Stimulated activated effector memory CD8-positive, alpha-beta T cell treated with anti-CD3 and anti-CD28 coated beads, Interleukin-12 subunit alpha, Interleukin-12 subunit beta, amount 100 ng/mL, for 72 hours (primary cell): ENCODE measurements around the gene KLHL36.
"Not testable (repeated sequence)": the region's sequence is repeated elsewhere in the genome, so short reads cannot be mapped to it uniquely, and the experiment has no call there.

Experiments
- ATAC-seq: fragments of 150-1000 bp; cut with Tn5 transposase; 2 replicates; pipeline ENCODE4 v1.10.0; 2021
- DNase-seq, 2 donors: peaks; one replicate each; pipeline ENCODE4 v3.0.0; 2021 to 2022; ENCODE audit warnings: low spot score in 2 of 2
- H3K27ac Mint-ChIP-seq: one replicate; pipeline ENCODE4 v1.8.0; 2022; ENCODE audit warnings: mild to moderate bottlenecking, mixed read lengths
- H3K36me3 Mint-ChIP-seq: one replicate; pipeline ENCODE4 v1.8.0; 2022; ENCODE audit warnings: mild to moderate bottlenecking, mixed read lengths
- H3K4me1 Mint-ChIP-seq: one replicate; pipeline ENCODE4 v1.8.0; 2022; ENCODE audit warnings: mixed read lengths
- H3K4me3 Mint-ChIP-seq: one replicate; pipeline ENCODE4 v1.8.0; 2022; ENCODE audit warnings: mild to moderate bottlenecking, mixed read lengths
- H3K9me3 Mint-ChIP-seq: one replicate; pipeline ENCODE4 v1.8.0; 2022; ENCODE audit warnings: mixed read lengths

Gene KLHL36

DNA sequence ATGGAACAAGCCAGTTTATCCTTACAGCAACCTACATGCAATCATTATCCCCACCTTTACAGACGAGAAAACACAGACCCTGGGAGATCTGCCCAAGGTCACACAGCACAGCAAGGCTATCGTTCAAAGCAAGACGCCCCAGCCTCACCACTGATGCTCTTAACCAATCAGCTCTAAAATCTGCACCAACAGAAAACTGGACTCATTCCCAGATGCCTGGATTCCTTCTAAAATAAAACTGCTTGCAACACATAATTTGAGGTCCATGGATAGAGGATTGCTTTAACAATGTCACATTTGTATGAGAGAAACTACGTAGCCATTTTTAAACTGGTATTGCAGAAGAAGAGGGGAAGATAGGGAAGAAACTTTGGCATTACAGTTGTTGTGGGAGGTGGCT lies 37.3 kb upstream of the KLHL36 start:
- H3K36me3 Mint-ChIP-seq = peaks cover 49% of the 10 kb centered on the region
- H3K4me1 Mint-ChIP-seq = peaks cover 85% of the 10 kb centered on the region
- peak overlapping the region; percentile 49 for H3K4me3 Mint-ChIP-seq

GRCh38 chr16:84612686-84613085 lies 35.6 kb upstream of the KLHL36 start:
- Mint-ChIP-seq H3K27ac (no peak overlapping the region), H3K4me3 (no peak overlapping the region), H3K4me1 (peaks cover 84% of the 10 kb centered on the region), H3K36me3 (peaks cover 55% of the 10 kb centered on the region), H3K9me3 (no peaks in the 10 kb centered on the region)
- ATAC-seq (no peak), DNase-seq (no peak)

More for the DNA sequence above, 37.3 kb upstream of the KLHL36 start:
- ATAC-seq (no peak), DNase-seq (no peak)
- Mint-ChIP-seq H3K27ac (no peak overlapping the region), H3K9me3 (no peaks in the 10 kb centered on the region)

DNA sequence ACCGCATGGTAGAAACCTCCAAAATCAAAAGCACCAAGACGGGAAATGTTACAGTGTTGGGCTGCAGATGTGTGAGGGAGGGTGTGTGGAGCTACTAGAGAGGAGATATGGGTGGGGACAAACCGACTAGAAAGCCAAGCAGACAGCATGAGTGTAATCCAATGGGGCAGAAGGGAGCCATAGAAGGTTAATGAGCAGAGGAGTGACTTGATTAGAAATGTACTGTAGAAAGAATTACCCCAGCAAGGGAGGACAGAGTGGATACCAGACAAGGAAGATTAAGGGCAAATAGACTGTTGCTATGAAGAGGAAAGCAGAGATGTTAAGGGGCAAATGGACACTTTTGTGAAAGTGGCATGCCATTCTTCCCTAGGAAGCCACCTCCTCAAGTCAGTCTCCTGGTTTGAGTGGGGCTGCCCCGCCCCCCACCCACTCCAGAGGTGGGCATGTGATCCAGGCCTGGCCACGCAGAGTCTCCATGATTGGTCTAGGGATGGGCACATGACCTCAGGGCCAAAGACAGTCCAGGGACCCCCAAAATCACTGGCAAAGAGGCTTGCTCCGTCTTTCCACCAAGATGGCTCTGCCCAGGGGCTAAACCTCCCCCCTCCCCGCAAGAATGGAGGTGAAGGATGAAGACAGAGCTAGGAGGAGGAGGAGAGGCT lies 34.8 kb upstream of the KLHL36 start:
- DNase-seq = no peak
- H3K9me3 Mint-ChIP-seq = no peaks in the 10 kb centered on the region
- H3K36me3 Mint-ChIP-seq = peaks cover 56% of the 10 kb centered on the region
- H3K4me3 Mint-ChIP-seq = peak overlapping the region; percentile 92
- peak overlapping the region; percentile 76 for H3K27ac Mint-ChIP-seq
- H3K4me1 Mint-ChIP-seq = peaks cover 80% of the 10 kb centered on the region
- ATAC-seq = no peak

DNA sequence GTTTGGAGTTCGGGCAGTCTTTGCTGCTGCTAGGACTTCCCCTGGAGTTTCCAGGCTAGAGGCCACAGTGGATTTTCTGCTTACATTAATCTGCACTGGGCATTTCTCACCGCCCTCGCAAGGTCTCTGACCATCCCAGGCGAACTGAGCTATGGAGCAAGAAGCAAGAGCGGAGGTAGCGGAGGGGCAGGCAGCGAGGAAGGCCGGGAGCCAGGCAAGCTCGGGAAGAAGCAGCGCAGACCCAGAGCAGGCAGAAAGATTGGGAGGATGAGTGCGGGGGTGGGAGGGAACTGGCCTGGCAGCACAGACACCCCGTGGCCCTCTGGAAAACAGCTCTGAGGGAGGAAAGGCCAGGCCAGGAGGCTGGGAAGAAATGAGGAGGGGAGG lies 34.2 kb upstream of the KLHL36 start:
- Mint-ChIP-seq H3K9me3 (no peaks in the 10 kb centered on the region), H3K36me3 (peaks cover 56% of the 10 kb centered on the region), H3K4me3 (peak overlapping the region; percentile 92), H3K27ac (peak overlapping the region; percentile 76), H3K4me1 (peaks cover 84% of the 10 kb centered on the region)
- DNase-seq (no peak), ATAC-seq (no peak)

GRCh38 chr16:84614623-84614967 lies 33.7 kb upstream of the KLHL36 start:
- DNase-seq = peak in 1 of 2 donors; percentile 54
- H3K9me3 Mint-ChIP-seq = no peaks in the 10 kb centered on the region
- H3K27ac Mint-ChIP-seq = no peak overlapping the region
- ATAC-seq = no peak
- H3K36me3 Mint-ChIP-seq = peaks cover 56% of the 10 kb centered on the region
- H3K4me1 Mint-ChIP-seq = peaks cover 80% of the 10 kb centered on the region
- H3K4me3 Mint-ChIP-seq = peak overlapping the region; percentile 92

- Mint-ChIP-seq H3K36me3 (peaks cover 56% of the 10 kb centered on the region), H3K27ac (peak overlapping the region; percentile 45), H3K9me3 (no peaks in the 10 kb centered on the region), H3K4me1 (peaks cover 74% of the 10 kb centered on the region), H3K4me3 (peak overlapping the region; percentile 92)
- ATAC-seq = no peak
- DNase-seq = peak in 1 of 2 donors; percentile 55
These were observed 33.1 kb upstream of the KLHL36 start for GRCh38 chr16:84614968-84615813.

GRCh38 chr16:84616515-84616914 lies 31.8 kb upstream of the KLHL36 start:
- peak in 1 of 2 donors; percentile 52 for DNase-seq

DNA sequence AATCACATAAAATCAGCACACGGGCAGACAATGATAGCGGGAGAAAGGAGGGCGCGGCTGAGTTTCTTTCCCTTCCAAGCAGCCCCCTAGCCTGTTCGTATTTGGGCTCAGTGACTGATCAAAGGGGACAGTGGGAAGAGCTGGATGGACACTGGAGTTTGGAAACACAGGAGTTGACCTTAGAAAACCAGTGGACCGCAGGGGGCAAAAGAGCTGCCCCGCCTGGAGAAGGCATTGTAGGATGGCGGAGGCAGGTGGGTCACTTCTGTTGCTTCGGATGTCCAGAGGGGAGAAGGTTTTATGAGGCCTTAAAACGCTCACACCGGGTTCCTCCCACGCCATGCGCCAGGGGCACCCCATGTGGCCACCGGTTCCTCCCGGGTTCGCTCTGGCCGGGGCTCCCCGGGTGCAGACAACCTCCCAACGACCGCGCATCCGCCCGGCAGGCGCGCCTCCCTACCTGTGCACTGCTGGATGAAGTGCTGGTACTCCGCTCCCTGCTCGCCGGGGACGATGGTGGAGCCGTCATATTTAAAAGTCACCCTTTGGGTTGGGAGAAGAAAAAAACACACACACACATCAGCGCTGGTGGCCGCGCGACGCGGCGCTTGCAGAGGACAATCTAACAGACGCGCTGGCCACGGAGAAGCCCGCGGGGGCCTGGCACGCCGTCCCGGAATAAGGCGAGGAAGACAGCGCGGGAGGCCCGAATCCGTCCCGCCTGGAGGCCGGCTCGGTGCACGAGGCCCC lies 31.1 kb upstream of the KLHL36 start:
- Mint-ChIP-seq H3K36me3 (peaks cover 49% of the 10 kb centered on the region), H3K9me3 (no peaks in the 10 kb centered on the region), H3K4me3 (peak overlapping the region; percentile 92), H3K27ac (peak overlapping the region; percentile 79), H3K4me1 (peaks cover 56% of the 10 kb centered on the region)
- DNase-seq (peak in 1 of 2 donors; percentile 76), ATAC-seq (peak; percentile 66)

More at GRCh38 chr16:84616515-84616914, 31.8 kb upstream of the KLHL36 start:
- H3K4me1 Mint-ChIP-seq = peaks cover 62% of the 10 kb centered on the region
- H3K9me3 Mint-ChIP-seq = no peaks in the 10 kb centered on the region
- ATAC-seq = no peak
- H3K4me3 Mint-ChIP-seq = peak overlapping the region; percentile 92
- H3K36me3 Mint-ChIP-seq = peaks cover 56% of the 10 kb centered on the region
- peak overlapping the region; percentile 79 for H3K27ac Mint-ChIP-seq

- ATAC-seq (peak; percentile 86), DNase-seq (peak; percentile 83 to 92)
- Mint-ChIP-seq H3K27ac (peak within 1 kb of the TSS; percentile 79), H3K36me3 (peaks cover 48% of the 10 kb centered on the region), H3K4me1 (peaks cover 55% of the 10 kb centered on the region), H3K4me3 (peak within 1 kb of the TSS; percentile 92), H3K9me3 (no peaks in the 10 kb centered on the region)
These were observed 30.3 kb upstream of the KLHL36 start, which contains the start of gene COTL1 for GRCh38 chr16:84617791-84618580. COTL1 (minus strand) TSS chr16:84618078; CDS start chr16:84617914, 164 bp downstream.

GRCh38 chr16:84618581-84619460 lies 29.5 kb upstream of the KLHL36 start:
- no peak for DNase-seq
- no peaks in the 10 kb centered on the region for H3K9me3 Mint-ChIP-seq
- peak overlapping the region; percentile 67 for H3K27ac Mint-ChIP-seq
- peak overlapping the region; percentile 92 for H3K4me3 Mint-ChIP-seq
- no peak for ATAC-seq
- peaks cover 40% of the 10 kb centered on the region for H3K36me3 Mint-ChIP-seq
- H3K4me1 Mint-ChIP-seq = peaks cover 47% of the 10 kb centered on the region

DNA sequence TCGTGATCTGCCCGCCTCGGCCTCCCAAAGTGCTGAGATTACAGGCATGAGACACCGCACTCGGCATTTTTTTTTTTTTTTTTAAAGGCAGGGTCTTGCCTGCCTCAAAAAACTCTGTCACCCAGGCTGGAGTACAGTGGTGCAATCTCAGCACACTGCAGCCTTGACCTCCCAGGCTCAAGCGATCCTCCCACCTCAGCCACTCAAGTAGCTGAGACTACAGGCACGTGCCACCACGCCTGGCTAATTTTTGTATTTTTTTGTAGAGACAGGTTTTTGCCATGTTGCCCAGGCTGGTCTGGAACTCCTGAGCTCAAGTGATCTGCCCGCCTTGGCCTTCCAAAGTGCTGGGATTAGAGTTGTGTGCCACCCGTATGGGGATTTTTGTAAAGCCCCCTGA lies 27.4 kb upstream of the KLHL36 start:
- peaks cover 19% of the 10 kb centered on the region for H3K36me3 Mint-ChIP-seq

GRCh38 chr16:84625556-84625955 lies 22.8 kb upstream of the KLHL36 start:
- DNase-seq (no peak), ATAC-seq (no peak)
- peaks cover under 1% of the 10 kb centered on the region for H3K4me1 Mint-ChIP-seq
- H3K4me3 Mint-ChIP-seq = no peak overlapping the region
- no peaks in the 10 kb centered on the region for H3K9me3 Mint-ChIP-seq
- no peak overlapping the region for H3K27ac Mint-ChIP-seq
- H3K36me3 Mint-ChIP-seq = peaks cover under 1% of the 10 kb centered on the region

More for the DNA sequence above, 27.4 kb upstream of the KLHL36 start:
- H3K27ac Mint-ChIP-seq, DNase-seq, ATAC-seq, H3K4me3 Mint-ChIP-seq, H3K9me3 Mint-ChIP-seq: not testable (repeated sequence)
- peaks cover 28% of the 10 kb centered on the region for H3K4me1 Mint-ChIP-seq

GRCh38 chr16:84628226-84628731 lies 20.0 kb upstream of the KLHL36 start:
- Mint-ChIP-seq H3K36me3 (peaks cover 7% of the 10 kb centered on the region), H3K4me3 (no peak overlapping the region), H3K4me1 (peaks cover 14% of the 10 kb centered on the region), H3K27ac (no peak overlapping the region), H3K9me3 (no peaks in the 10 kb centered on the region)
- ATAC-seq = no peak
- no peak for DNase-seq

GRCh38 chr16:84629580-84629979 lies 18.7 kb upstream of the KLHL36 start:
- H3K9me3 Mint-ChIP-seq = no peaks in the 10 kb centered on the region
- peaks cover 7% of the 10 kb centered on the region for H3K36me3 Mint-ChIP-seq
- H3K4me1 Mint-ChIP-seq = peaks cover 14% of the 10 kb centered on the region
- H3K4me3 Mint-ChIP-seq = no peak overlapping the region
- DNase-seq (no peak), ATAC-seq (no peak)
- H3K27ac Mint-ChIP-seq = no peak overlapping the region
